ENCODE results near the gene MPP3. TPM values are rescaled to one million over a fixed set of nuclear protein-coding genes. Genes with fewer than 3 reads are reported as not detected.
"Not testable (repeated sequence)": the region's sequence is repeated elsewhere in the genome, so short reads cannot be mapped to it uniquely, and the experiment has no call there.

MPP3 gene
- total RNA-seq, 3 donors from 2014 or later (not counting 1 experiment from before 2014, with no cell fraction given): not detected

DNA sequence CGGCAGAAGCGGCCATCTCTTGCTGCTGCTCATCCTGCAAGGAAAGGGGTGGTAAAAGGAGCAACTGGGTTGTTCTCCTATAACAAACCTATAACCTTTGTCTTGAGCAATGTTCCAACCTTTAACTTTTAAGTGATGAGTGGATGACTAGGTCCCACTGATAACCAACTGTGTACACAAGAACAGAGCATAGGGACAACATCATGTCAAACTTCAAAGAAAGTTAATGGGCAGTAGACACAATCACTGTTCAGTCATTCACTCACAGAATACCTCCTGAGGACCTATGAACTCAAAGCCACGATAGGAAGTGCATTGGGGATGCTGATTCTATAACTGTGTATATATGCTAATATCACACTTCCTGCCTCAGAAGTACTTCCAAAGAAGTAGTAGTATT lies 31.1 kb downstream of the MPP3 start:
- Histone ChIP-seq H3K36me3 (ENCODE audit: control insufficient read depth, insufficient read depth, low read length) (no peaks in the 10 kb centered on the region), H3K9me3 (ENCODE audit: control insufficient read depth, insufficient read depth, low read length) (no peaks in the 10 kb centered on the region), H3K27me3 (ENCODE audit: control insufficient read depth, insufficient read depth, low read length) (peaks cover 4% of the 10 kb centered on the region), H3K4me3 (ENCODE audit: low read length) (no peak overlapping the region), H3K4me1 (ENCODE audit: control insufficient read depth, insufficient read depth, low read length) (no peaks in the 10 kb centered on the region), H3K27ac (ENCODE audit: low read length) (no peak overlapping the region)
- Mint-ChIP-seq H3K27me3 (ENCODE audit: low read depth in 2 of 2) (peaks cover 22 to 42% of the 10 kb centered on the region in 2 donors), H3K36me3 (no peaks in the 10 kb centered on the region), H3K27ac (no peak overlapping the region), H3K4me1 (no peaks in the 10 kb centered on the region), H3K4me3 (no peak overlapping the region), H3K9me3 (no peaks in the 10 kb centered on the region)
- WGBS (ENCODE audit: insufficient coverage): 100% methylated on average over 2 of the region's 3 CpGs
- no peak for ATAC-seq
- TF ChIP-seq, protein P1, sequence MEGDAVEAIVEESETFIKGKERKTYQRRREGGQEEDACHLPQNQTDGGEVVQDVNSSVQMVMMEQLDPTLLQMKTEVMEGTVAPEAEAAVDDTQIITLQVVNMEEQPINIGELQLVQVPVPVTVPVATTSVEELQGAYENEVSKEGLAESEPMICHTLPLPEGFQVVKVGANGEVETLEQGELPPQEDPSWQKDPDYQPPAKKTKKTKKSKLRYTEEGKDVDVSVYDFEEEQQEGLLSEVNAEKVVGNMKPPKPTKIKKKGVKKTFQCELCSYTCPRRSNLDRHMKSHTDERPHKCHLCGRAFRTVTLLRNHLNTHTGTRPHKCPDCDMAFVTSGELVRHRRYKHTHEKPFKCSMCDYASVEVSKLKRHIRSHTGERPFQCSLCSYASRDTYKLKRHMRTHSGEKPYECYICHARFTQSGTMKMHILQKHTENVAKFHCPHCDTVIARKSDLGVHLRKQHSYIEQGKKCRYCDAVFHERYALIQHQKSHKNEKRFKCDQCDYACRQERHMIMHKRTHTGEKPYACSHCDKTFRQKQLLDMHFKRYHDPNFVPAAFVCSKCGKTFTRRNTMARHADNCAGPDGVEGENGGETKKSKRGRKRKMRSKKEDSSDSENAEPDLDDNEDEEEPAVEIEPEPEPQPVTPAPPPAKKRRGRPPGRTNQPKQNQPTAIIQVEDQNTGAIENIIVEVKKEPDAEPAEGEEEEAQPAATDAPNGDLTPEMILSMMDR (IDR thresholded peaks at IDR 0.05): no peak
- DNase-seq: no peak
- intact Hi-C loops (cut with micrococcal nuclease): no loop called here

DNA sequence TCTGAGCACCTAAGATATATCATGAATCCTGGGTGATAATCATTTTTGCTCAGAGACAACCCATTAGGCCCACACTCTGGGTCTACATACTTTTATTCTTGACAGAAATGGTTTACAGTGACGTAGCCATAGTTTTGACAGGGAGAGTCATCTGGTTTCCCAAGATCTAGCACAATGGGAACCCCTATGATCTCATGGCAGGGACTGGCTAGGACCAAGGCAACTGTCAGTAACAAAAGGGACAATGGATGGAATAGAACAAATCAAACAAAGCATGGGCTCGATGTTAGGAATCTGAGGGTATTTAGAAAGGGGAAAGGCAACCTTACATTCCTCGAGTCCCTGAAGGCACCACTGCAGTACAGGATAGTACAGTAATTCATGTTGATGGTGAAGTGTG lies 32.2 kb downstream of the MPP3 start:
- 94% methylated on average over 3 of the region's 3 CpGs for WGBS (ENCODE audit: insufficient coverage)
- no peaks in the 10 kb centered on the region for H3K36me3 Mint-ChIP-seq
- TF ChIP-seq, protein P1 (IDR thresholded peaks at IDR 0.05): no peak
- no peaks in the 10 kb centered on the region for H3K36me3 ChIP-seq (ENCODE audit: control insufficient read depth, insufficient read depth, low read length)
- no peak overlapping the region for H3K27ac ChIP-seq (ENCODE audit: low read length)
- H3K9me3 ChIP-seq (ENCODE audit: control insufficient read depth, insufficient read depth, low read length): no peaks in the 10 kb centered on the region
- no peaks in the 10 kb centered on the region for H3K9me3 Mint-ChIP-seq
- no peaks in the 10 kb centered on the region for H3K4me1 ChIP-seq (ENCODE audit: control insufficient read depth, insufficient read depth, low read length)
- intact Hi-C loops (cut with micrococcal nuclease): no loop called here
- DNase-seq (no peak), ATAC-seq (no peak)
- no peak overlapping the region for H3K4me3 Mint-ChIP-seq
- no peak overlapping the region for H3K27ac Mint-ChIP-seq
- H3K27me3 ChIP-seq (ENCODE audit: control insufficient read depth, insufficient read depth, low read length): peaks cover 4% of the 10 kb centered on the region
- H3K4me3 ChIP-seq (ENCODE audit: low read length): no peak overlapping the region
- H3K27me3 Mint-ChIP-seq (ENCODE audit: low read depth in 2 of 2): peaks cover 24 to 53% of the 10 kb centered on the region in 2 donors
- no peaks in the 10 kb centered on the region for H3K4me1 Mint-ChIP-seq

DNA sequence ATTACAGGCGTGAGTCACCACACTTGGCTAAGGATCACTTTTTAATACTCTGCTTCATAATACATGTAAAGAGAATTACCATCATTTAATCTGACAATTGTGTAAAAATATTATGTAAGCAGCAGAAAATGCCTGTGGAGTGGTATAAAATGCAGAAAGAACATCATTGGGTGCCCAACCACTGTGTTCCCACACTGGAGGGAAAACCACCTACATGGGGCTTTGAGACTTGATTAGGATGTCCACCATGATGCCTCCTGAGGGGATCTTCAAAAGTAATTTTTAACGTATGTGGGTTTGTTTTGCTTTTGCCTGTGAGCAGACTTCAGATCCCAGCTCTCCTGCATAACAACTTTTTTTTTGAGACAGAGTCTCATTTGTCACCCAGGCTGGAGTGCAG lies 33.9 kb downstream of the MPP3 start:
- intact Hi-C loops (cut with micrococcal nuclease): no loop called here
- no peak overlapping the region for H3K27ac Mint-ChIP-seq
- no peaks in the 10 kb centered on the region for H3K36me3 Mint-ChIP-seq
- H3K4me3 ChIP-seq (ENCODE audit: low read length): no peak overlapping the region
- WGBS (ENCODE audit: insufficient coverage): 88% methylated on average over 2 of the region's 2 CpGs
- TF ChIP-seq, protein P1 (IDR thresholded peaks at IDR 0.05): no peak
- H3K27me3 ChIP-seq (ENCODE audit: control insufficient read depth, insufficient read depth, low read length): peaks cover 4% of the 10 kb centered on the region
- H3K9me3 ChIP-seq (ENCODE audit: control insufficient read depth, insufficient read depth, low read length): no peaks in the 10 kb centered on the region
- no peak overlapping the region for H3K4me3 Mint-ChIP-seq
- H3K9me3 Mint-ChIP-seq: no peaks in the 10 kb centered on the region
- ATAC-seq: no peak
- no peaks in the 10 kb centered on the region for H3K4me1 Mint-ChIP-seq
- DNase-seq: no peak
- H3K36me3 ChIP-seq (ENCODE audit: control insufficient read depth, insufficient read depth, low read length): no peaks in the 10 kb centered on the region
- no peak overlapping the region for H3K27ac ChIP-seq (ENCODE audit: low read length)
- peaks cover 24 to 55% of the 10 kb centered on the region in 2 donors for H3K27me3 Mint-ChIP-seq (ENCODE audit: low read depth in 2 of 2)
- H3K4me1 ChIP-seq (ENCODE audit: control insufficient read depth, insufficient read depth, low read length): no peaks in the 10 kb centered on the region

DNA sequence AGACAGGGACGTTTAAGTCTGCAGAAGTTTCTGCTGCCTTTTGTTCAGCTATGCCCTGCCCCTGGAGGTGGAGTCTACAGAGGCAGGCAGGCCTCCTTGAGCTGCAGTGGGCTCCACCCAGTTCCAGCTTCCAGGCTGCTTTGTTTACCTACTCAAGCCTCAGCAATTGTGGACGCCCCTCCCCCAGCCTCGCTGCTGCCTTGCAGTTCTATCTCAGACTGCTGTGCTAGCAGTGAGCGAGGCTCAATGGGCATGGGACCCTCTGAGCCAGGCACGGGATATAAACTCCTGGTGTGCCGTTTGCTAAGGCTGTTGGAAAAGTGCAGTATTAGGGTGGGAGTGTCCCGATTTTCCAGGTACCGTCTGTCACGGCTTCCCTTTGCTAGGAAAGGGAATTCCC lies 34.9 kb downstream of the MPP3 start:
- H3K36me3 Mint-ChIP-seq; H3K27me3 ChIP-seq (ENCODE audit: control insufficient read depth, insufficient read depth, low read length); H3K27ac ChIP-seq (ENCODE audit: low read length); intact Hi-C loops (cut with micrococcal nuclease); H3K4me1 Mint-ChIP-seq; H3K9me3 ChIP-seq (ENCODE audit: control insufficient read depth, insufficient read depth, low read length); H3K9me3 Mint-ChIP-seq; H3K4me1 ChIP-seq (ENCODE audit: control insufficient read depth, insufficient read depth, low read length); ATAC-seq; H3K27ac Mint-ChIP-seq; H3K4me3 Mint-ChIP-seq; H3K4me3 ChIP-seq (ENCODE audit: low read length); DNase-seq; H3K36me3 ChIP-seq (ENCODE audit: control insufficient read depth, insufficient read depth, low read length): not testable (repeated sequence)
- 86% methylated on average over 8 of the region's 9 CpGs for WGBS (ENCODE audit: insufficient coverage)
- peaks cover 27 to 61% of the 10 kb centered on the region in 2 donors for H3K27me3 Mint-ChIP-seq (ENCODE audit: low read depth in 2 of 2)

DNA sequence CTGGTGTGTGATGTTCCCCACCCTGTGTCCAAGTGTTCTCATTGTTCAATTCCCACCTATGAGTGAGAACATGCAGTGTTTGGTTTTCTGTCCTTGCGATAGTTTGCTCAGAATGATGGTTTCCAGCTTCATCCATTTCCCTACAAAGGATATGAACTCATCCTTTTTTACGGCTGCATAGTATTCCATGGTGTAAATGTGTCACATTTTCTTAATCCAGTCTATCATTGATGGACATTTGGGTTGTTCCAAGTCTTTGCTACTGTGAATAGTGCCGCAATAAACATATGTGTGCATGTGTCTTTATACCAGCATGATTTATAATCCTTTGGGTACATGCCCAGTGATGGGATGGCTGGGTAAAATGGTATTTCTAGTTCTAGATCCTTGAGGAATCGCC lies 40.3 kb downstream of the MPP3 start:
- H3K27ac Mint-ChIP-seq; H3K4me1 Mint-ChIP-seq; intact Hi-C loops (cut with micrococcal nuclease); ATAC-seq; H3K27ac ChIP-seq (ENCODE audit: low read length); H3K36me3 Mint-ChIP-seq; H3K9me3 Mint-ChIP-seq; H3K4me3 ChIP-seq (ENCODE audit: low read length); H3K36me3 ChIP-seq (ENCODE audit: control insufficient read depth, insufficient read depth, low read length); H3K9me3 ChIP-seq (ENCODE audit: control insufficient read depth, insufficient read depth, low read length); DNase-seq; H3K4me3 Mint-ChIP-seq; H3K27me3 ChIP-seq (ENCODE audit: control insufficient read depth, insufficient read depth, low read length); H3K4me1 ChIP-seq (ENCODE audit: control insufficient read depth, insufficient read depth, low read length): not testable (repeated sequence)
- WGBS (ENCODE audit: insufficient coverage): 100% methylated on average over 1 of the region's 4 CpGs
- H3K27me3 Mint-ChIP-seq (ENCODE audit: low read depth in 2 of 2): peaks cover 18 to 69% of the 10 kb centered on the region in 2 donors
